ENCODE data around the gene JAKMIP1. TPM values are rescaled to one million over a fixed set of nuclear protein-coding genes. Genes with fewer than 3 reads are reported as not detected.

JAKMIP1 gene
- total RNA-seq, 1 donor, result not detected

DNA sequence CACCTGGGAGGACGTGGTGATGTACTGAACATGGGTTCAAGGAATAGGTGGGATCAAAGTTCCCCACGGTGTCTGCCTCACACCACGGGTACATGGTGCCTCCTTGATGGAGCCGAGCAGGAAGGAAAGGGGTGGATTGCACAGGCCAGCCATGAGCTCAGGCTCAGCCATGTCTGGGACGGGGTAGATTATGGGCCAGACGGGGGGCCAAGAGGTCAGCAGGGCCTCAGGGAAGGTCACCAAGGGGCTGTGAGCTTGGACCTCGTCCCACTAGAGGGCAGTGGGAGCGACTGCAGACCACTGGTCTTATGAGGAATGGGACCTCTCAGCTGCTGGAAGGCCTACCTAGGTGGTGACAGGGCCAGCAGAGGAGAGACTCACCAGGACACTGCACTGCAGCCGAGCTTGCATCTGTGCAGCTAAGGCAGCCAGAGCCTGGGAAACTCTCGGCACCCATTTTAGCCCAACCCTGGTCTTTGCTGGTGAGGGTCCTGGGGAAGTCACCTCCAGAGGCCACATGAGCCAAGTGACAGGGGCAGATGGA, 38.4 kb downstream of the JAKMIP1 start:
- Histone ChIP-seq H3K36me3 (ENCODE audit: insufficient read depth, low read length) (no peaks in the 10 kb centered on the region), H3K9me3 (ENCODE audit: low read depth, low read length) (no peaks in the 10 kb centered on the region), H3K27me3 (ENCODE audit: insufficient read depth, low read length) (no peaks in the 10 kb centered on the region), H2AFZ (ENCODE audit: low read length) (no peak overlapping the region), H3K4me1 (ENCODE audit: insufficient read depth, low read length) (no peaks in the 10 kb centered on the region), H3K4me3 (ENCODE audit: insufficient read depth, low read length) (no peak overlapping the region), H3K27ac (ENCODE audit: low read depth, low read length) (no peak overlapping the region), H4K20me1 (ENCODE audit: insufficient read depth, low read length) (no peaks in the 10 kb centered on the region), H3K4me2 (ENCODE audit: insufficient read depth, low read length) (no peak overlapping the region), H3K79me2 (ENCODE audit: insufficient read depth, low read length) (no peaks in the 10 kb centered on the region)
- DNase-seq (ENCODE audit: insufficient read length, low spot score, missing footprints), result no peak
- TF ChIP-seq, protein P1, sequence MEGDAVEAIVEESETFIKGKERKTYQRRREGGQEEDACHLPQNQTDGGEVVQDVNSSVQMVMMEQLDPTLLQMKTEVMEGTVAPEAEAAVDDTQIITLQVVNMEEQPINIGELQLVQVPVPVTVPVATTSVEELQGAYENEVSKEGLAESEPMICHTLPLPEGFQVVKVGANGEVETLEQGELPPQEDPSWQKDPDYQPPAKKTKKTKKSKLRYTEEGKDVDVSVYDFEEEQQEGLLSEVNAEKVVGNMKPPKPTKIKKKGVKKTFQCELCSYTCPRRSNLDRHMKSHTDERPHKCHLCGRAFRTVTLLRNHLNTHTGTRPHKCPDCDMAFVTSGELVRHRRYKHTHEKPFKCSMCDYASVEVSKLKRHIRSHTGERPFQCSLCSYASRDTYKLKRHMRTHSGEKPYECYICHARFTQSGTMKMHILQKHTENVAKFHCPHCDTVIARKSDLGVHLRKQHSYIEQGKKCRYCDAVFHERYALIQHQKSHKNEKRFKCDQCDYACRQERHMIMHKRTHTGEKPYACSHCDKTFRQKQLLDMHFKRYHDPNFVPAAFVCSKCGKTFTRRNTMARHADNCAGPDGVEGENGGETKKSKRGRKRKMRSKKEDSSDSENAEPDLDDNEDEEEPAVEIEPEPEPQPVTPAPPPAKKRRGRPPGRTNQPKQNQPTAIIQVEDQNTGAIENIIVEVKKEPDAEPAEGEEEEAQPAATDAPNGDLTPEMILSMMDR (IDR thresholded peaks at IDR 0.05; ENCODE audit: extremely low read depth, low read depth, low read length), result no peak

DNA sequence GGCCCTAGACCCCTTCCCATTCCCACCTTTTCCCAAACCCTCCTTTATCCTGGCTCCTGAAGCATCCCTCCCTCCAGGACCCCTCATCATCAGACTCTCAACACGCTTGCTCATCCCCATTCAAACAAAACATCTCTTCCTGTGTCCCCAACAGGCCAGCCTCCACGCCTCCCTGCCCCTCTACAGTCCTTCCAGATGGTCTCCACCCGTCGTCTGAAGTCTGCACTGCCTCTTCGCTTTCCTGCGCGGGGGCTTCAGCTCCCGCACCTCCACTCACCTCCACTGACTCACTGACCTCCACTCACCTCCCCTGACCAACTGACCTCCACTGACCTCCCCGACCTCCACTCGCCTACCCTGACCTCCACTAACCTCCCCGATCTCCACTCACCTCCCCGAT, 39.8 kb downstream of the JAKMIP1 start:
- Histone ChIP-seq H3K4me3 (ENCODE audit: insufficient read depth, low read length) (no peak overlapping the region), H3K27ac (ENCODE audit: low read depth, low read length) (no peak overlapping the region), H2AFZ (ENCODE audit: low read length) (no peak overlapping the region), H3K36me3 (ENCODE audit: insufficient read depth, low read length) (no peaks in the 10 kb centered on the region), H3K4me2 (ENCODE audit: insufficient read depth, low read length) (no peak overlapping the region), H3K79me2 (ENCODE audit: insufficient read depth, low read length) (no peaks in the 10 kb centered on the region), H3K9me3 (ENCODE audit: low read depth, low read length) (no peaks in the 10 kb centered on the region), H3K4me1 (ENCODE audit: insufficient read depth, low read length) (no peaks in the 10 kb centered on the region), H4K20me1 (ENCODE audit: insufficient read depth, low read length) (no peaks in the 10 kb centered on the region), H3K27me3 (ENCODE audit: insufficient read depth, low read length) (no peaks in the 10 kb centered on the region)
- TF ChIP-seq, protein P1 (IDR thresholded peaks at IDR 0.05; ENCODE audit: extremely low read depth, low read depth, low read length), result no peak
- no peak for DNase-seq (ENCODE audit: insufficient read length, low spot score, missing footprints)

DNA sequence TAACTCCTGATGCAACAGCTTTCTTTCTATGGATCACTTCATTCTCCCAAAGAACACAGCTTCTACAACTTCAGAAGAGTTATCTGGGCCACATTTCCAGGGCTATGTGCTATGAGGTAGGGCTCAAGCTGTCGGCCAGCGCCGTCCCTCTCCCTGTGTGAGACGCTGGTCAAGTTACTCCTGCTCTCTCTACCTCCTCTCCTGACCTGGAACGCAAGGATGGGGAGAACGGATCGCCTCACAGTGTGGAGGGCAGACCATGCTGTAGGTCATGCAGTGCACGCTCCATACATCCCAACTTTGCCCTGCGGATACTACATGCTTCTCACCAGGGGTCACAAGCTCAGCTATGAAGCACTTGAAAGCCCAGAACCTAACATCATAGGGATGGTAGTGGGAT, 42.4 kb downstream of the JAKMIP1 start:
- Histone ChIP-seq H2AFZ (ENCODE audit: low read length) (no peak overlapping the region), H3K79me2 (ENCODE audit: insufficient read depth, low read length) (no peaks in the 10 kb centered on the region), H3K4me1 (ENCODE audit: insufficient read depth, low read length) (no peaks in the 10 kb centered on the region), H3K4me2 (ENCODE audit: insufficient read depth, low read length) (no peak overlapping the region), H3K4me3 (ENCODE audit: insufficient read depth, low read length) (no peak overlapping the region), H3K9me3 (ENCODE audit: low read depth, low read length) (no peaks in the 10 kb centered on the region), H3K36me3 (ENCODE audit: insufficient read depth, low read length) (no peaks in the 10 kb centered on the region), H3K27me3 (ENCODE audit: insufficient read depth, low read length) (no peaks in the 10 kb centered on the region), H4K20me1 (ENCODE audit: insufficient read depth, low read length) (no peaks in the 10 kb centered on the region), H3K27ac (ENCODE audit: low read depth, low read length) (no peak overlapping the region)
- TF ChIP-seq, protein P1 (IDR thresholded peaks at IDR 0.05; ENCODE audit: extremely low read depth, low read depth, low read length), result no peak
- no peak for DNase-seq (ENCODE audit: insufficient read length, low spot score, missing footprints)

DNA sequence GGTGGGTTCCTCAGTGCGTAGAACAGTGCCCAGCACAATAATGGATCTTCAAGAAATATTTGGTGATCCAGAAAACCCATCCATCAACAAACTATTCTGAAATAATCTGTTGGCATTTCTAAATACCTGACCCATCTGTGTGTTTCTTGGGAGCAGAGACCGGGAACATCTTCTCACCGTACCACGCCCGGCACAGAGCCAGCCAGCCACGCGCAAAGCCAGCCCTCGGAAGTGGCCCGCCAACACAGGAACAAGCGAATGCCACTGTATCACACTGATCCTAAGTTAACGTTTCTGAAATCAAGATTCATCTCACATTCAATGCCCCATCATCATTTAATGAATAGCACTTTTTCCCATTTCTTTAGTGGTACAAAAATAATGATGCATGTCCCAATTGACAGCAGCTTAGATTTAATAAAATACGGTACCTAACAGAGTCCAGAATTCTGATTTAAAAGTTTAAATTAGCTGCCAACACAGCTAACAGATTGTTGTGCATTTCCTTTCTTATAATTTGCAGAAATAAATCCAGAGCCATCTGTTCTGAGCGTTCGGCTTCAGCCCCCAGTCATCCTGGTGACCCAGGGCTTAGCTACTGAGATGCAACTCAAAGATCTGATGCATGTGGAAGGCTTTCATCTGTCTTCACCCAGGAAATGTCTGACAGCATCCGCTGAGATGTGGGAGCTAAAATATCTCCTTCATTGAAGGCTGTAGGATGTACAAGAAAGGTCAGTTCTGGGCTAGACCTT, 44.2 kb downstream of the JAKMIP1 start:
- Histone ChIP-seq H4K20me1 (ENCODE audit: insufficient read depth, low read length) (no peaks in the 10 kb centered on the region), H3K4me2 (ENCODE audit: insufficient read depth, low read length) (no peak overlapping the region), H3K27ac (ENCODE audit: low read depth, low read length) (no peak overlapping the region), H2AFZ (ENCODE audit: low read length) (no peak overlapping the region), H3K9me3 (ENCODE audit: low read depth, low read length) (no peaks in the 10 kb centered on the region), H3K4me1 (ENCODE audit: insufficient read depth, low read length) (no peaks in the 10 kb centered on the region), H3K36me3 (ENCODE audit: insufficient read depth, low read length) (no peaks in the 10 kb centered on the region), H3K79me2 (ENCODE audit: insufficient read depth, low read length) (no peaks in the 10 kb centered on the region), H3K27me3 (ENCODE audit: insufficient read depth, low read length) (no peaks in the 10 kb centered on the region), H3K4me3 (ENCODE audit: insufficient read depth, low read length) (no peak overlapping the region)
- no peak for DNase-seq (ENCODE audit: insufficient read length, low spot score, missing footprints)
- TF ChIP-seq, protein P1 (IDR thresholded peaks at IDR 0.05; ENCODE audit: extremely low read depth, low read depth, low read length), result no peak
